Inferior parietal cortex (tissue), 1 donor: Measurements from ENCODE around the gene UQCR10.
"Not testable (repeated sequence)": the region's sequence is repeated elsewhere in the genome, so short reads cannot be mapped to it uniquely, and the experiment has no call there.

ENCODE experiments used
- DNase-seq: peaks from one replicate; pipeline ENCODE4 v3.0.0-alpha.2; 2016; ENCODE audit errors: extremely low spot score

UQCR10 gene

DNA sequence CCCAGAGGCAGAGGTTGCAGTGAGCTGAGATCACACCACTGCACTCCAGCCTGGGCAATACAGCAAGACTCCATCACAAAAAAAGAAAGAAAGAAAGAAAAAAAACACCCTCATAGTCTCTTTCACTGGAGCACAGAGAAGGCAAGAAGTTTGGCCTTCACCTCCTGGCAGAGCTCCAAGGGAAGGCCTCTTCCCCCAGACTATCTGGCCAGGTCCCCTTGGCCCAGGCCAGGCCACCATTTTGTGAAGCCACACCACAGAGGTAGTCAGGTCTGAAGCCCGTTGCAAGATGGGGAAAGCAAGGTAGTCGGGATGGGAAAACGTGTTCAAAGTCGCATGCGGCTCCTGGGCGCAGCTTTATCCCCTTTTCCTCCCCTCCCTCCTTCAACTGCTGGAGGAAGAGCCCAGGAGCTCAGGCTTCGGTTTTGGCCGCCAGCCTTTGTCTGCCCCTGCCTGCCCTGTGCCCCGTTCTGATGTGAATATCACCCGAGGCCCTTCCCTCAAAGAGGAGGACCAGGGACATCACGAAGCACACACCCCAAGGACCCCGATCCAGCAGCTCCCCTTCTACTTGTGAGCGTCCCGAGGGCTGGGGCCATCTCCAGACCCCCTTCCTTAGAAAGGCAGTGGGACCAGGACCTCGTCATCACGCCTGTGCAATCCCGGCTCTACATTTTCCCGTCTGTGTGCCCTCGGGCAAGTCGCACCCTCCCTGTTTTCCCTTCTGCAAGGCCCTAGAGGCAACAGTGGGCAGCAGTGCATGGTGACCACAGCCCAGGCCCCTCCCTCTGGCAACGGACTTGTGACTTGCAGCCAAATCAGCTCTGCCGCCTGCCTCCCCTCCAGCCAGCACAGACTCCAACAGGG, 29.7 kb upstream of the UQCR10 start:
- no peak for DNase-seq

DNA sequence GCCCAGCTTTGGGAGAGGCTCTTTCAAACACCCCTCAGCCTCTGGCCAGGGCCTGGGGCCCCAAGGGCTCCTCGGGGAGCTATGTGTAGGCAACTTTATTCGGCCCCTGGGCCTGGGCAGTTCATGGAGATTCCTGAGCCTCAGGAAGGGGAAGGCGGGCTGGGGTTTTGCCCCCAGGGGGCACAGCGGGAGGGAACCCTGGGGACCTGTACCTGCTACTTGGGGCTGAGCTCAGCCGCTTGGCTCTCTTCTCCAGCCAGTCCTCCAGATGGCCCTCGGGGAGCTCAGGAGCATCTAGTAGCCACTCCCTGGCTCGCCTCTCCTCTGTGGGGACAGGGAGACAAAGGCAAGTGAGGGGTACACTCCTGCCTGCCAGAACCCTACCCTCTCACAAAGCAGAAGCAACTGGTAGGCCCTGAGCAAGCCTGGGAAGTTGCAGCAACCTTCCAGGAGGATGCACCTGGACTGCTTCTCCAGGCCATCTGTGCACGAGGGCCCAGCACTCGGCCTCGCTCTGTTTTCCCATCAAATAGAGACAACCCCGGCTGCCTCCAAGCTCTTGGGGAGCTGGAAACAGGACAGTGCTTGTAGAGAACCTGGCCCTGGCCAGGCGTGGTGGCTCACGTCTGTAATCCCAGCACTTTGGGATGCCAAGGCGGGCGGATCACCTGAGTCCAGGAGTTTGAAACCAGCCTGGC, 28.9 kb upstream of the UQCR10 start:
- no peak for DNase-seq

DNA sequence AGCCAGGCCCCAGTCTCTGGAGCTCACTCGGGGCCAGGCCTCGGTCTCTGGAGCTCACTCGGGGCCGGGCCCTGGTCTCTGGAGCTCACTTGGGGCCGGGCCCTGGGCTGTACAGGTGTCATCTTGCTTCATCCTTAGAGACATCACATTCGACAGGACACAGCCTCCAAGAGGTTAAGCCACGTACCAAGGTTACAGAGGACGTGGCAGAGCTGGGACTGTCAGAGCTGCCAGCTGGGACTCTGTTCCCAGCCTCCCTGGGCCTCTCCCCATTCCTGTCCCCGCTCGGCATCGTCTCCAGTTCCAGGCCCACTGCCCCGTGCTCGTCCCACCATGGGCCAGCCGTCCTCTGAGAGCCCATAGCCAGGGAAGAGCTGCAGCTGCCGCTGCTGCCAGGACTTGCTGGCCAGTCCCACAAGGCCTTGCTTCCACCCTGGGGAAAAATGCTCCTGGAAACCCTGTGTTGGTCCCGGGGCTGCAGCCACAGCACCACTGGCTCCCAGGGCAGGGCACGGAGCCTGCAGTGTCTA, 27.8 kb upstream of the UQCR10 start:
- no peak for DNase-seq

DNA sequence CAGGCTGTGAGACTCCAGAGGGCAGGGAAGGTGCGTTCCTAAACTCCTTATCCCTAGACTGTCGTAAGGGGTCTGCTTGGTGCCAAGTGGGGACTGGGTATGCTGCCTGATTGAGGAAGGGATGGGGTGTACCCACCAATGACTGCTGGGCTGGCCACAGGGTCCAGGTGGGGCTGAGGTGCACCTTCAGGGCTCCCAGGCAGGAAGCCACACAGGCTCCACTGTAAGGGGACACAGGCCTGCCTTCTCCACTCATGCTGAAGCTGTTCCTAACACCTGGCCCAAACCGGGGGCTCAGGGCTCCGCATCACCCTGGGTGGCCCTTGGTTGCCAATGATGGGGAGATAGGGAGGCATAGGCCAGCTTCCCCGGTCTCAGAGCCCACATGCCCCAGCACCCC, 27.0 kb upstream of the UQCR10 start:
- DNase-seq: no peak

DNA sequence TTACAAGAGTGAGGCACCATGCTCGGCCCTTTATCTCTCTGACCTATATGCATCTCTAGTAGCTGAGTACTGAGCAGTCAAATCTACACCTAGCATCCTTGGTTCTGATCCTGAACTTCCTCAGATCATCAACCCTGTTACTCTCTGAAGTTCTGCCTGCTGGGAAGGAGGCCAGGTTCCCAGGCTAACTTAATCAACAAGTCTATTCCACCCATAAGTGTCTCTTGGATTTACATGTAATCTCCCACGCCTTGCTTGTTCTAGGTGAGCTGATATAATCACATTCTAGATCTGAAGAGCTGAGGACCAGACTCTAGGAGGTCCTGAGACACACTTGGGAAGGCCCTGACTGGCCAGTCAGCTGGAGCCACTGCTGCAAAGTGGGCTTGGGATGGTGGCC, 25.2 kb upstream of the UQCR10 start:
- no peak for DNase-seq

DNA sequence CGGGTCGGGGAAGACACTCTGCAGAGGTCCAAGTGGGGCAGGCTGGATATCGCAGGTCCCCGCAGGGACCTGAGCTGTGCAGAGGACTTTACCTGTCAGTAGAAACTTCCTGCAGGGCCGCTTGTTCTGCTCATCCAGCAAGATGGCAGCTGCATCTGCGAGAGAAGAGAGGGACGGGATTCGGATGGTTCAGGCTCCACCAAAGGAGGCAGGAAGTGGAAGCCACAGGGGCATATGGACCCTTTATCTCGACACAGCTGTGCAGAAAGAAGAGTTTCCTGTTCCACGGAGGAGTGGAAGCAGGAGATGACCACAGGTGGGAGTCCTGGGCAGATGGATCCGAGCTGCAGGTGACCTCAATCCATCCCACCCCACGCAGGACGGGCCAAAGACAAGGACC, 24.8 kb upstream of the UQCR10 start:
- no peak for DNase-seq

DNA sequence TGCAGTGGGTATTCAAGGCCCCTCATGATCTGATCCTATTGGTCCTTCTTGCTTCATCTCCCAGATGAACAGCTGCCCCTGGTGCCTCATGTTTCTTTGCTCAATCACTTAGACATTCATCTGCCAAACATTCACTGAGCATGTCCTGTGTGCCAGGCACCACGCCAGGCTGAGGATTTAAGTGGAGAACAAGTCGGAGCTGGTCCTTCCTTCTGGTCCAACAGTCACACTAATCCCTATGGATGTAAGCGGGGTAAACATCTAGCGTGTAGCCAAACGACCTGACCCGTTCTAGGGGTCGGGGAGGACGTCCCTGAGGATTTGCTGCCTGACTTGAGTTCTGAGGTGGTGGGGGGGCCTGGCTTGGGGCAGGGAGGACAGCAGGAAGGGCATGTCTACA, 22.3 kb upstream of the UQCR10 start:
- no peak for DNase-seq

DNA sequence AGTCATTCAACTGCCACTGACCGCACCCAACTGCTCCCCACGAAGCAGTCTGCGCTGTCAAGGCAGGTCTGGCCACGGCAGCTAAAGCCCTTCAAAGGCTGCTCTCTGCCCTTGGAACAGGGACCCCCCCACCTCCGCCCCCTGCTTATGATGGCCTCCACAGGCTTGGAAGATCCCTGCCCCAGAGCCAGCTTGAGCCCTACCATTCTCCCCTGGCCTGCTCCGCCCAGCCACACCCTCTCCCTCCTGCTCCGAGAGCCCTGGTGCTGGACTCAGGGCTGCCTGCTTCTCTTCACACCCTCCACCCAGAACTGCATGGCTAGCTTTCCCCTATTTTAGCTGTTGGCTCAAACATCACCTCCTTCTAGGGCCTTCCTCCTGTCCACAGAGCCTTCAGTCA, 19.3 kb upstream of the UQCR10 start:
- DNase-seq: no peak

DNA sequence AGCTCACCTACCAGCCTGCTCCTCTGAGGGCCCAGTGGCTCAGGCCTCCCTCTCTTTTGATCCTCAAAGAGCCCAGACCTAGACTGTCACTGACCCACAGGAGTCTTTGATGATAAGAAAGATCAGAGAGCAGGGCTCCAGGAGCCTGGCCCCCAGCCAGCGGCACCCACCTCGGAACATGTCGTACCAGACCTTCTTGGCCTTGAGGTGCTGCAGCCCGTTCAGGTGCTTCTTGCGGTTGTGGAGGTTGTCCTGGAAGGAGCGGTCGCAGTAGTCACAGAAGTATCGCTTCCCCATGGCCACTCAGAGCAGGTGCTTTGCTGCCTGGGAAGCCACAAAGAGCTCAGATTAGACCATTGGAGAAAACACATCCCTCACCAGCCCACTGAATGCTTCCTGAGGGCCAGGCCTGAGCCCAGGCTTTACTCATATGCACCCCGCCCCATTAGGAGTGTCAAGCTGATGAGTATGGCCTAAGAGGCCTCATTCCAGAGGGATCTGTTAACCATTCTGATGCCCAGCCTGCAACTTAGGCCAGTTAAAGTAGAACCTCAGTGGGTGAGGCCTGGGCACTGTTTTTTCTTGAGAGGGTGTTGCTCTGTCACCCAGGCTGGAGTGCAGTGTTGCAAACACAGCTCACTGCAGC, 18.8 kb upstream of the UQCR10 start:
- DNase-seq: no peak

DNA sequence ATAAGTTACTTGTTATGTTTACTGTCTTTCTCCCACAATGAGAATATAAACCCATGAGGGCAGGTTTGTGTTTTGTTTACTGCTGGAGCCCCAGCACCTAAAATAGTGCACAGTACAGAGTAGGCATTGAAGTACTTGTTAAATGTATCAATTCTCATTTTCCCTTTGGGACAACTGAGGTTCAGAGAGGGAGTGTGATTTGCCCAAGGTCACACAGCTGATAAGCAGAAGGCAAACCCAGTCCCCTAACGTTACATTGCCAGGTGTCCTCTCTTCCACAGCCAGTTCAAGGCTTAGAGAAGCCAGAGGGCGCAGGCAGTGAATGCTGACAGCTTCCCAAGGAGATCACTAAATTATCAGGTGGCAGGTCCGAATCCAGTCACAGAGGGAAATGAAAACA, 17.1 kb upstream of the UQCR10 start:
- DNase-seq: no peak

DNA sequence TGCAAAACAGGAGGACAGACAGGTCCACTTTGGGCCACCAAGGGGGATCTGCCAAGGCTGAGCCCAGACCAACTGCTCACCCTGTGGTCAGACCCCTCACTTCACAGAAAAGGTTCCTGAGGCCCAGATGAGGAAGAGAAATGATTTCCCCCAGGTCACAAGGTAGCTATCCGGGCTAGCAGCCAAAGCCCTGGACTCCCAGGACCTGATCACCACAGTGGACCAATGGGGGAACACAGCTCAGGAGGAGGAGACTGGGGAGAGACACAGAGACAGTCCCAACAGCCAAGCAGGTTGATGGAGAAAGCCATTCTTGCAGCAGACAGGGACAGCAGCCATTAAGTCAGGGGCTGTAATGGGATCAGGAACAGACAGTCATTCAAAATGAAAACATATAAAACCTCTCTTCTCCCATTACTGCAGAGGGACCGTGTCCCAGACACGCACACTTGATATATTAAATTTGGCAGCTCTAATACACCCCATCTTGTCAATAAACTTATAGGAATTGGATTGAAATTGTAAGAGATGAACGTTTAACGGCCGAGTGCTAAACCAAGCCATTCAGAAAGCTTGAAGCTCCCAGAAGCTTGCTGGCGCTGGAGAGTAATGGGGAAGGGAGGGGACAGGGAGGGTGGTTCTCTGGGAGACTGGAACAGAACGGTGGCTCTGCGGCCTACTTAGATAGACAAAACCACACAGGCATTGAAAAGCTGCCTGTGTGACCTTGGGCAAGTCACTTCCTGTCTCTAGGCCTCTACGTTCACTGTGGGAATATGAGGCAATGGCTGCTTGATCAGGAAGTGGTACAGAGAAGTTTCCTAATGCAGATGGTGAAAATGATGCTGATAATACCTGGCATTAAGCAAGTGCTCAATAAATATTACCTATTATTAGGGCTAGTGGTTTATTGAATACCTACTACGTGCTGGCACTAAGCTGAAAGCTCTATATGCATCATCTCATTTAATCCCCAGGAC, 16.3 kb upstream of the UQCR10 start:
- DNase-seq: no peak

DNA sequence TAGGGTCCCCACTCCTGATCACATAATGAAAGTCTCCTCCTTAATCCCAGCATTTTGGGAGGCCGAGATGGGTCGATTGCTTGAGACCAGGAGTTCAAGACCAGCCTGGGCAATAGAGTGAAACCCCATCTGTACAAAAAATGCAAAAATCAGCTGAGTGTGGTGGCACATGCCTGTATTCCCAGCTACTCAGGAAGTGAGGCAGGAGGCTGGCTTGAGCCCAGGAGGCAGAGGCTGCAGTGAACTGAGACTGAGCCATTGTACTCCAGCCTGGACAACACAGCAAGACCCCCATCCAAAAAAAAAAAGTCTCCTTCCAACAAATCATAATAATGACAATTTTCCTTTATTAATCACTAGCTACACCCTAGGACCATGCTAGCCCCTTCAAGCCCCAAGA, 15.5 kb upstream of the UQCR10 start:
- no peak for DNase-seq

DNA sequence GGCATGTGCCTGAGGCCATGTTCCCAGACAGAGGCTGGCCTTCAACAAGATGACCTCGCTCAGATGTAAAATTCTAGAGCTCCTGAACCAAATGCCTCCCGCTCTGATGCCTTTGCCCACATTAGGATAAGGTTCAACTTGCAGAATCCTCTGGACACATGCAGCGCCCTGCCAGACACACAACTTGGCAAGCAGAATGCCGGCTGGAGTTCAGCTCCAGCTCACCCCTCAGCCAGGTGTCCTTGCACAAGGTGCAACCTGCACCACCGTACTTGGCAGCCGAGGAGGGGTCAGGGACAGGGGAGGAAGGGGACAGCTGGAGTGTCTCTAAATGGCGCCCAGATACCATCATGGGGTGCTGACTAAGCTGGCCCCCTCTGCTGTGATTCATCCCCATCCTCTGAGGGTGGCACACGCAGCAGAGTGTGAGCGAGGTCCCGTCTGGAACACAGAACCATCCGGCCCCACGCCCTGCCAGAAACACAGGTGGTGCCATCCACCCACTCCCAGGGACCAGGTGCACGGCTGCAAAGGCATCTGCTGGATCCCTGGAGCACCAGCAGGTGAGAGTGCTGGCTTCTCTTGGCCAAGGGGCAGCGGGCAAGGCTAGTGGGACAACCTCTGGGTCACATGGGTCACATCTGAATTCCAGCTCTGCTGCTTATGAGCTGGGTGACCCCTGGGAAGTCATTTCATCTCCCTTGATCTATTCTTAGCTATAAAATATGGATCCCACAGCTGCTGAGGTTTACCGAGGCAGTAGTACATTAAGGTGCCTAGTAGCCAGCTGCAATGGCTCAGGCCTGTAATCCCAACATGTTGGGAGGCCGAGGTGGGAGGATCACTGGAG, 13.1 kb upstream of the UQCR10 start:
- no peak for DNase-seq

DNA sequence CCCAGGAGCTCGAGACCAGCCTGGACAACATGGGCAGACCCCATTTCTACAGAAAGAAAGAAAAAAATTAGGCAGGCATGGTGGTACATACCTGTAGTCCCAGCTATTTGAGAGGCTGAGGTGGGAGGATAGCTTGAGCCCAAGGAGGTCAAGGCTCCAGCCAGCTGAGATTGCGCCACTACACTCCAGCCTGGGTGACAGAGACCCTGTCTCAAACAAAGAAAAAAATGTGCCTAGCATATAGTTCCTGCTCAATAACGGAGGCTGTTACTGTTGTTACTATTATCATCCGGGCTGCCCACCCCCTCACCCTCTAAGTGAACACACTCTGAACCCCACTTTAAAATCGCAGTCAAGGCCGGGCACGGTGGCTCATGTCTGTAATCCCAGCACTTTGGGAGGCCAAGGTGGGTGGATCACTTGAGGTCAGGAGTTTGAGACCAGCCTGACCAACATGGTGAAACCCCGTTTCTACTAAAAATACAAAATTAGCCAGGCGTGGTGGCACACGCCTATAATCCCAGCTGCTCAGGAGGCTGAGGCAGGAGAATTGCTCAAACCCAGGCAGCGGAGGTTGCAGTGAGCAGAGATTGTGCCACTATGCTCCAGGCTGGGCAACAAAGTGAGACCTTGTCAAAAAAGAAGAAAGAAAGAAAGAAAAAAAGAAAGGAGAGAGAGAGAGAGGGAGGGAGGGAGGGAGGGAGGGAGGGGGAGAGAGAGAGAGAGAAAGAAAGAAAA, 12.3 kb upstream of the UQCR10 start:
- not testable (repeated sequence) for DNase-seq

DNA sequence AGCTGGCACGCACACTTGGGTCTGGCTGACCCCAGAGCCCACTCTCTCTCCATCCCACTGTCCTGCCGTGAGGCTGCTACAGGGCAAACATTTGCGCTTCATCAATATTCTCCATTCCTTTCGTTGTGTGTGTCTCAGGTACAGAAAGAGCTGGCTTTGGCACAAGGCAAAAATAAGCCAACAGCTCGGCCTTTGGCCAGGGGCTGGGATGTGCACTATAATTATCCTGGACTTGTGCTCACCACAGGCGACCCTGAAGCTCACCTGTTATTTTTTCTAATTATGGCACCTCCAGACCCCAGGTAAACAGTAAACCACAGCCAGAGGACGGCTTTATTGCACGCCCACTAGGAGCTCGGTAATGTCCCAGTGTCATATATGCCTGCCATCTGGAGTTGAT, 11.3 kb upstream of the UQCR10 start:
- DNase-seq: no peak

DNA sequence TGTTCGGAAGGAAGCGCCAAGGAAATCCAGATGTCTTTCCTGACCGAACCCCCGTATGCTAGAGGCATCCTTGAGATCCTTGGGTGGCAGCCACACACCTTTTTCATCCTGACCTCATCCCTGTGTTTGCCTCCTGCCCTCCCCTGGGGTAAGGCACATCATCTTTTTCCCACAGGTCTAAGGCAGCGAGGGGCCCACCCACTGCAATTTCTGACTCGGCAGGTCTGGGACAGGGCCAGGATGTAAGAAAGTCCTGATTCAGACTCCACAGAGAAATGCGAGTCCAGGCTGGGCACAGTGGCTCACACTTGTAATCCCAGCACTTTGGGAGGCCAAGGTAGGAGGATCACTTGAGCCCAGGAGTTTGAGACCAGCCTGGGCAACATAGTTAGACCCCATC, 10.8 kb upstream of the UQCR10 start:
- no peak for DNase-seq

DNA sequence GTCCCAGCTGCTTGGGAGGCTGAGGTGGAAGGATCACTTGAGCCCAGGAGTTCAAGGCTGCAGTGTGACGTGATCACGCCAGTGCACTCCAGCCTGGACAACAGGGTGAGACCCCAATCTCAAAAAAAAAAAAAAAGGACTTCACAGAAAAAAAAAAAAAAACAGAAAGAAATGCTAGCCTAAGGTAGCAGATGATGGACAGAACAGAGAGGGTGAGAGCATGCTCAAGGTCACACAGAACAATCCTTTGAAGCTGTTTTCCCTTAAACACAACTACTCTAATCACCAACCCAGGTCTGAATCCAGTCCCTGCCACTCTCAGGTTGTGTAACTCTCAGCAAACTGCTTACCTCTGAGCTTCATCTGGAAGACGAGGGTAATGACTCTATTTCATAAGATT, 10.1 kb upstream of the UQCR10 start:
- no peak for DNase-seq

DNA sequence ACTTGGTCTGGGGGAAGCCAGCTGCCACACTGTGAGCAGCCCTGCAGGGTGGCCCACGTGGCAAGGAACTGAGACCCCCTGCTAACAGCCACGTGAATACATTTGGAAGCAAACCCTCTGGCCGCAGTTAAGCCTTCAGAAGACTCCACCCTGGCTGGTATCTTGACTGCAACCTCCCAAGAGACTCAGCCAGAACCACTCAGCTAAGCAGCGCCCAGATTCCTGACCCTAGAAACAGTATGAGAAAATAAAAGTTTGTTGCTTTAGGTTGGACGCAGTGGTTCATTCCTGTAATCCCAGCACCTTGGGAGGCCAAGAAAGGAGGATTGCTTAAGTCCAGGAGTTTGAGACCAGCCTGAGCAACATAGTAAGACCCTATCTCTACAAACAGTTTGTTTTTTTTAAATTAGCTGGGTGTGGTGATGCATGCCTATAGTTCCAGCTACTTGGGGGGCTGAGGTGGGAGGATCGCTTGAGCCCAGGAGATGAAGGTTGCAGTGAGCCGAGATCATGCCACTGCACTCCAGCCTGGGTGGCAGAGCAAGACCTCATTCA, 9.0 kb upstream of the UQCR10 start:
- no peak for DNase-seq

DNA sequence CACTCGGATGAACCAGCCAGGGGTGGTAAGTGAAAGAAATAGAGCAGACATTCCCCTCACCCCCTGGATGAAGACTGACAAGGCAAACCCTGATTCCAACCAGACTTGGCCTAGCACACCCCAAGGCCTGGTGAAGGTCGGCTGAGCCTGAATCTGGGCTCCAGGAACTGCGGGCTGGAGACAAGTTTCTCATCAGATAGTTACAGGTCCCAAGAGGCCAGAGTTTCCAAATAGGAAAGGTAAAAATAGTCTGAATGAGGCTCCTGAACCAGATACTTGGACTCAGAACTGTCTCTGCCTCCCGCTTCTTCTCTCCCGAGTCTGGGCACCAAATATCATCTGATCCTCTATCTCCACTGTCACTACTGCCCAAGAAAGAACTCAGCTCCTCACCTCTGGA, 8.2 kb upstream of the UQCR10 start:
- DNase-seq: no peak
